GM18907 (cell line): ENCODE measurements around the gene DENND5B.
"Not testable (repeated sequence)": the region's sequence is repeated elsewhere in the genome, so short reads cannot be mapped to it uniquely, and the experiment has no call there.

Experiments
- ATAC-seq: cut with Tn5 transposase; IDR thresholded peaks from one replicate; pipeline ENCODE4 v1.9.1; 2021; ENCODE audit warnings: mild to moderate bottlenecking, moderate library complexity; ENCODE audit not compliant: unreplicated experiment

The DENND5B gene

DNA sequence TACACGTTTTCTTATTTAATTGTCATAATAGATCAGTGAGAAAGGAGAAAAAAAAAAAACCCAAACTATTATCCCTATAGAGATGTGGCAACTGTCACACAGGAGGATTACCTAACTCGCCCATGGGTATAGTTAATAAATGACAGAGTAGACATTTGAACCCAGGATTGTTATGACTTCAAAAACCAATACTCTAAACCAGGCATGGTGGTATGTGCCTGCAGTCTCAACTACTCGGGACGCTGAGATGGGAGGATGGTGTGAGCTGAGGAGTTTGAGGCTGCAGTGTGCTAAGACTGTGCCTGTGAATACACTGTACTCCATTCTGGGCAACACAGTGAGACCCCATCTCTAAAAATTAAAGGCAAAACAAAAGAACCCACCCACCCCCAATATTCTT is 114.5 kb downstream of the DENND5B start:
- no peak for ATAC-seq

DNA sequence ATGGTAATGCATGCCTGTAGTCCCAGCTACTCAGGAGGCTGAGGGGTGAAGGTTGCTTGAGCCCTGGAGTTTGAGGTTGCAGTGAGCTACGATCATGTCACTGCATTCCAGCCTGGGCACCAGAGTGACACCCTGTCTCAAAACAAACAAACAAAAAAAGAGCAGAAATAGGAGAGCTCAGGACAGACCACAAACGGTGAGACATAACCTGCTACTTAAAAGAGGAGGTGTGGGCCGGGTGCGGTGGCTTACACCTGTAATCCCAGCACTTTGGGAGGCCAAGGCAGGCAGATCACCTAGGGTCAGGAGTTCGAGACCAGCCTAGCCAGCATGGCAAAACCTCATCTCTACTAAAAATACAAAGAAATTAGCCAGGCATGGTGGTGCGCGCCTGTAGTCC is 115.3 kb downstream of the DENND5B start:
- not testable (repeated sequence) for ATAC-seq

DNA sequence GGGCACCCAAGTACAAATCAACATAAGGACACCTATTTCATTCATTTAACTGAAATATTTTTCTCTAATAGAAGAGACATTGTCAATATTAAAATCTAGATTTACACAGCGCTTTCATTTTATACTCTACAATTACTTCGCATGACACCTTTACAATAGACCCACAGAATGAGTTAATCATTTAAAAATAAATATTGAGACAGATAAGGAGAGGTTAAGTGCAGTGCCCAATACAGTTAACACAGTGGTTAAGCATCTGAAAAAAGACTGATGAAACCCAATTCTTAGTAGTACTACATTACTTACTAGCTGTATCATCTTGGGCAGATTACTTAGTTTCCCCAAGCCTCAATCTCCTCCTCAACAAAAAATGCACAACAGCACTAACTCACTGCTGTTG is 116.2 kb downstream of the DENND5B start:
- ATAC-seq: no peak

DNA sequence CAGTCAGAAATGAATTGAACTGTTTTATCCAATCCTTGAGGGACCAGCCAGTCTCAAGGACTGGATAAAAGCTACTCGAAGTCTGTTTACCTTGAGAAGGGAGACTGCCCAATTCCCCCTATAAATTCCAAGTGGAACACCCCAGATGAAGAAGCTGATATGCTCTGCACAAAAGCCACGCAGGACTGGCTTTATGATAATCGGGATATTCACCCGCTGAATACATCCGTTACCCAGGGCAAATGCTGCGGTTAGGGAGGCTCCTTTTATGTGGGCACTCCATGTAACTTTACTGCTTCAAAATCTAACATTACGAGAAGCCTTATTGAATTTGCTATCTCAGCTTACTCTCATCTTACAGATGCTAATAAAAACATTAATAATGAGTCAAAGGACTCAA is 119.1 kb downstream of the DENND5B start:
- ATAC-seq: no peak

DNA sequence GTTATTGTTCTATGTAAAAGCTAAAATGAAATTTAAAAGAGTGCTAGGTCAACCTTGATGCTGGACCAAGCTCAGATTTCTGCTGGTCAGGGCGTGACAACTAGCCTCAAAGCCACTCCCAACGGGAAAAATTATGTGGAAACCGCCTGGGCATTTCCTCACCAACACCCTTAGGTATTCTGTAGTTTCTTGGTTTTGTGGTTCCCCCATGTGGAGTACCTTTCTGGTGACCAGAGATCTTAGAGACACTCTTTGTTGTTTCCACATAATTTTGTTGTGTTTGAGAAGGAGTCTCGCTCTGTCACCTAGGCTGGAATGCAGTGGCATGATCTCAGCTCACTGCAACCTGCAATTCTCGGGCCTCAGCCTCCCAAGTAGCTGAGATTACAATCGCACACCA is 119.9 kb downstream of the DENND5B start:
- no peak for ATAC-seq

DNA sequence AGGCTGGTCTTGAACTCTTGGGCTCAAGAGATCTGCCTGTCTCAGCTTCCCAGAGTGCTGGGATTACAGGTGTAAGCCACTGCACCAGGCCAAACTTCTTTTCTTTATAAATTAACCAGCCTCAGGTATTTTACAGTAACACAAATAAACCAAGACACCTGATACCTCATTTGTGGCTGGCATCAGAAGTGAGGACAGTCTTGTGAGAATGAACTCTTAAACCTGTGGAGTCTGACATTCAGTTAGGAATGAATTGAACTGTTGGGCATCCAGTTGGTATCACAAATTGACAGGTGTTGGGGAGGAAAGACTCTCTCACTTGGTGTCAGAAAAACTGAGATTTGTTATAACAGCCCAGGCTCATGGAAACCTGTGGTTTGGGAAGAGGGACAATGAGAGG is 120.5 kb downstream of the DENND5B start:
- no peak for ATAC-seq

DNA sequence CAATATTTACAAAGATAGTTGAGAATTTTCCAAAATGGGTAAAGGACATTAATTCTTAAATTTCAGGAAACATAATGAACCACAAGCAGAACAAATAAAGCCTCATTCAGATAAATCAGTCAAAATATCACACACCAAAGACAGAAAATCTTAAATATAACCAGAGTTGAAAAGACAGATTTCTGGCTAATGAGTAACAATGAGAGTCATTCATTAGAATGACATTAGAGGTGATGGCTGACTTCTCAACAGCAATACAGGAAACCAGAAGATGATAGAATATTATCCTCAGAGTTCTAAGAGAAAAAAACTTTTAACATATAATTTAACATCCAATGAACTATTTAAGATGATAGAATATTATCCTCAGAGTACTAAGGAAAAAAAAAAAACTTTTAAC is 124.2 kb downstream of the DENND5B start:
- ATAC-seq: peak; percentile 60

DNA sequence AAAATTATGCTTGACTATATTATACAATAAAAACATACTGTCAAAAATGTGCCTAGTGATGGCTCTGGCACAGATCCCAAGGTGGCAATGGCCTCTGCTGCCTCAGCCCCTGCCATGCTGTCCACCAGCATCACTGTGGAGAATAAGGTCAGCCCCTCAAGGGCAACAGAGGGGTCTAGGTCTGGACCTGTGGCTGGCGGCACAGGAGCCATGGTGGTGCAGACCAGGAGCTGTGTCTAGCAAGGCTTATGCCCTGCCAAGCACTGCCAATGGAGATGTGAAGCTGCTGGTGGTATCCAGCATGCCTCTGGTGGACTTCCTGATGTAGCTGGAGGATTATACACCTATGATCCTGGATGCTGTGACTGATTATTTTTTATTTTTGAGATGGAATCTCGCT is 125.9 kb downstream of the DENND5B start:
- ATAC-seq: no peak

DNA sequence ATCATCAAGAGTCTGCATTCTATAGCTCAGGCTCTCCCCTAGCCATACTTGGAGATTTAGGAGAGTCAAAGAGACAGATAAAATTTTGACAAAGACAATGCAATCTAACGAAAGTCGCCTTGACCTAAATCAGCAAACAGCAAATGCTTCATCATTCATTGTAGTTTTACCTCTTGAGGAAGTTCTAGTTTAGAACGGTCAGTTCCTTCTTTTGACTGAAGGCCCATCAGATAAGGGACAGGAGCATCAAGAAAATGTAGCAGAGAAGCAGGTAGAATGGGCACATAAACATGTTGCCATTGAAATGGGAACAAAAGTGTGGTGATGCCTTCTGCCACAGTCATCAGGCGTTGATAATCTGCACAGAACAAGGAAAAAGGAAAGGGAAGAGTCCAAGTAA is 130.9 kb downstream of the DENND5B start:
- no peak for ATAC-seq

DNA sequence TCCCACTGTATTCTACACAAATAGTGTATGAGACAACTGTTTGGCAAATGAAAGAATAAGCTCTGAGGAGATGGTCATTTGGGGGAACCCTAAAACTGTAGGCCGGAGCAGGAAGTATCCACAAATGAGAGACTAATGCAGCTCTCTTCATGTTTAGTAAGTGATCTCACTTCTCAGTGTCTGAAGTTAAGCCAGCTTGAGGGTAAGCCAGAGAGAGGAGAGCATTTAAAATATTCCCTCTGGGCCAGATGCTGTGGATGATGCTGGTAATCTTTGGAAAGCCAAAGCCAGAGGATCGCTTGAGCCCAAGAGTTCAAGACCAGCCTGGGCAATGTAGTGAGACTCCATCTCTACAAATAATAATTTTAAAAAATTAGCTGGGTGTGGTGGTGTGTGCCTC is 134.4 kb downstream of the DENND5B start:
- ATAC-seq: no peak

DNA sequence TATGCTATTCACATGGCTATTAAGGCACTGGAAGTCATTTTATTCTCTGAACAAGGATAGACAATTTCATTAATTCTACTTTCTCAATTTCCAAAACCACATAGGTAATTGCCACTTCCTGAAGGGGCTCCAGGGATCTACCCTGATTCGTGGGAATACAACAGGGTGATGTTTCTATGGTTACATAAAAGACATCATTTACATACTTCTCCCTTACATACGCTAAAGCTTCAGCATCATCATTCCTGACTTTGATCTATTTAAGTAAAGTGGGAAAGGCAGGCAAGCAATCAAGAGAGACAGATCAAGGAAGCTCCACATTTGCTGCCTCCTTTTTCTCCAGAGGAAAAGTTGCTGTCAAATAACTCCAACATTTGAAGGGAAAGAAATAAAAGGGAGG is 146.2 kb downstream of the DENND5B start:
- ATAC-seq: no peak

DNA sequence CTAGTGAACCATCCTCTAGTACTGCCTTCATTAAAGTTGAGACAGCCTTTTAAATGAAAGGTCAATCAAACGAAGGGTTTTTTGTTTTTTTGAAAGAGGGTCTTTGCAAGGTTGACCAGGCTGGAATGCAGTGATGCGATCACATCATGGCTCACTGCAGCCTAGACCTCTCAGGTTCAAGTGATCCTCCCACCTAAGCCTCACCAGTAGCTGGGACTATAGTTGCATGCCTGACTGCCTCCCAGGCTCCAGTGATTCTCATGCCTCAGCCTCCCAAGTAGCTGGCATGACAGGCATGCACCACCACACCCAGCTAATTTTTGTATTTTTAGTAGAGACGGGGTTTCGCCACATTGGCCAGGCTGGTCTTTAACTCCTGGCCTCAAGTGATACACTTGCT is 150.3 kb downstream of the DENND5B start:
- no peak for ATAC-seq

DNA sequence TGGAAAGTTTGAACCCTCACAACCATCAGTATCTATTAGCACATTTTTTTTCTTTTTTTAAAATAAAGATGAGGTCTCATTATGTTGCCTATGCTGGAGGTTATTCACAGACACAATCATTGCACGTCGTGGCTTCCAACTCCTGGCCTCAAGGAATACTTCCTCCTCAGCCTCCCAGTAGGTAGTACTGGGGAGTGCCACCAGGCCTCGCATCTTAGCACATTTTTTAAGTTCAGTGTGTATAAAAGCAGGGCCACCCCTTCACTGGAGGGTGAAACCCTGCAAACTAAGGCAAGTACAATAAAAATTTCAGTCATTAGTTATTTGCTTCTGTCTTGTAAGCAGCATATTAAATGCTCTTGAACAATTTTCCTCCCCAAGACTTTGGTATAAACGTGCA is 150.8 kb downstream of the DENND5B start:
- no peak for ATAC-seq

DNA sequence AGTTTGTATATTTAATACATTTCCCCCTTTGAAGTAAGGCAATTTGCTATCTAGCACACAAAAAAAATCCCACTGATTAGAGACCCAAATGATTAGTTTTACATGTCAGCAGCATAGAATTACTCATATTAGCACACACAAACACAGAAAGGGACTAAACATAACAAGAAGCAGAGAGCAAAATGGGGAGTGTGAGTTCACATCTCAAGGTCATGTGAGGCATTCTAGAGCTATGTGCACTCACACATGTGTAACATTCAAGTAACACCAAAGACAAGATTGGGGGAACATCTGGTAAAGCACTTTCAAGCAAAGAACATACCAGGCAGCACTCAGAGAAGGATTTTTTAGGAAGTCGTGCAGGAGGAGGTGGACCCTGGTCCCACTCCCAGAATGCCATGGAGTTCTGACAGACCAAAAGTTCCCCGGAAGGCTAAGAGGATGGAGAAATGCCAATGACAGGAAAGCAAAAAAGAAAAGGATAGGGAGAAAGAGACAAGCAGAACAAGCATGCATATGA is 159.2 kb downstream of the DENND5B start:
- no peak for ATAC-seq

DNA sequence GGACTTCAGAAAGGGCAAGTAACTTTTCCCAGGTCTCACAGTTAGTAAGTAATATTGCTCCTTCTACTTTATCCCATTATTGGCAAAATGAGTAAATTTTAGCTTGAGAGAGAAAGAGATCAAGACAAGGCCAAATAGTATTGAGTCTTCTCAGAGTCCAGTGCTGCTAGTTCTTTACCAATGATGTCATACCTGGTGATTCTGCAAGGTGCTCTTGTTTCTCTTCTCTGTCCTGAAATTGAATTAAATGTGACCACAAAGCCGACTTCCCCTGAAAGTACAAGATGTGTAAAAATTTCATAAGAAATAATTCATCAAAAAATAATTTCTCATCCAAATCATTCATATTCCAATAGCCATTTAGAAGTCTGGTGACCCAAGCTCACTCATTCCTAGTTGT is 167.5 kb downstream of the DENND5B start:
- ATAC-seq: no peak

DNA sequence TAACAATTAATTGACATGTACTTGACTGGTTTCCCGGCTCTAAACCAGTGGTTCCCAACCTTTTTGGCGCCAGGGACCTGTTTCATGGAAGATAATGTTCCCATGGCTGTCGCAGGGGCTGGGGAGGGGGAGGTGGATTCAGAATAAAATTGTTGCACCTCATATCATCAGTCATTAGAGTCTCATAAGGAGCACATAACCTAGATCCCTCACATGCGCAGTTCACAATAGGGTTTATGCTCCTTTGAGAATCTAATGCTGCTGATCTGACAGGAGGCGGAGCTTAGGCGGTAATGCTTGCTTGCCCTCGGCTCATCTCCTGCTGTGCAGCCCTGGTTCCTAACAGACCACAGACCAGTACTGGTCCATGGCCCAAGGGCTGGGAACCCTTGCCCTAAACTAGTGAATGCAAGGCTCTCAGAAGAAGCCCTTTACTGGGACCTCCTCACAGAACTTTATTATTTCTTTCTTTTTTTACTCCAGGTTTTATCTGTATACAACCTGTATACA is 178.6 kb downstream of the DENND5B start:
- ATAC-seq: no peak

DNA sequence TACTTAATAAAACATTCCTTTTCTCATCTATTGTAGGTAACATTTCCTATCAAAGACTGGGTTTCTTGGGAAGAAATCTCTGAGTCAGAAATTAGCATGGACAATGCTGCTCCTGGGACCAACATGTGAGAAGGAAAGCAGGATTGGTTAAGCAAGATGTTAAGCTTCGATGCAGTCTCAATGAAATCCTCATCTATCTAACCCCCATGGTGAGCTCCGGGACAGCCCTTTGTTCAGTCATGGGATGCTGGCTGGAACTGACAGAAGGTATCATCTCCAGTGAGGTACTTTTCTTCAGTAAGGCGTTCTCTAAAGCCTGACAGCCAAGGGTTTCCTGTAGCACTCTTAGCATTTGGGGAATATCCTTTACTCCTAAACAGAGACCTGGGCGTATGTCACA is 182.2 kb downstream of the DENND5B start:
- ATAC-seq: no peak

DNA sequence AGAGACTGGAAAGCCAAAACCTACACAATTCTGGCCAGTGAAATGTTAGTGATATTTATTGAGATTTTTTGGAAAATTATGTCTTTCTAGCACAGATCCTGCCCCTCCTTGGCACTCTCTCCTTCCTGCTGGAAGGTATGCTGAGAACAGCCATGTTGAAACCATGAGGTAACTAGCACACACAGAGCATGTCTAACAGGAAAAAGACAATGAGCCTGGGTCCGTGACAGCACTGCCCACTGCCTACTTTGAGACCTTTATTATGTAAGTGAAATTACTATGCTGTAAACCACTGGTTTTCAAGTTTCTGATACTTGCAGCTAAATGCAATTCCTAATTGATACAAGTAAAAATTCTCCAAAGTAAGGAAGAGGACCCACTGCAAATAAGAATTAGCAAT is 183.4 kb downstream of the DENND5B start:
- ATAC-seq: no peak

DNA sequence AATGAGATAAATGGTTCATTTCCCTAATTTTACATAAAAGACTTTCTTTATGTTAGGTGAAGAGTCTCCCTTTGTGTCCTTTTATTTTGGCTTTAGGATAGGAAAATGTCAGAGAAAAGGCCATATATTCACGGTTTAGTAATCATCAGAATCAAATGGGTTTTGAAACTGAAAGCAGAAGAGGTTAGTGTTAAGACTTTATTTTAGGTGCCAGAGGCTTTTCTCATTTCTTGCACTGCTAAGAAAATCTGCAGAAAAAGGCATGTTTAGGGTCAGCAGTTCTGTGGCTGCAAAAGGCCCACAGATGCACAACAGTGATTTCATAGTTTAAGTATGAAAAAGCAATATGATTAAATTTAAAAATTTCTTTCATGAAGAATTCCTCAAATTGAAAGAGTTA is 184.6 kb downstream of the DENND5B start:
- ATAC-seq: peak; percentile 71

DNA sequence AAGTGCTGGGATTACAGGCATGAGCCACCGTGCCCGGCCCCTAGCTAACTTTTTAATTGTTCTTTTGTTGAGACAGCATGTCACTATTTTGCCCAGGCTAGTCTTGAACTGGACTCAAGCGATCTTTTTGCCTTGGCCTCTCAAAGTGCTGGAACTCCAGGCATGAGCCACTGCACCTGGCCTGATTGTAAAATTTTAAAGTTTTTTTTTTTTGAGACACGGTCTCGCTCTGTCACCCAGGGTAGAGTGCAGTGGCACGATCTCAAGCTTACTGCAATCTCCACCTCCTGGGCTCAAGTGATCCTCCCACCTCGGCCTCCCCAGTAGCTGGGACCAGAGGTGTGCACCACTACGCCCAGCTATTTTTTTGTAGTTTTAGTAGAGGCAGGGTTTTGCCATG is 185.9 kb downstream of the DENND5B start:
- no peak for ATAC-seq

DNA sequence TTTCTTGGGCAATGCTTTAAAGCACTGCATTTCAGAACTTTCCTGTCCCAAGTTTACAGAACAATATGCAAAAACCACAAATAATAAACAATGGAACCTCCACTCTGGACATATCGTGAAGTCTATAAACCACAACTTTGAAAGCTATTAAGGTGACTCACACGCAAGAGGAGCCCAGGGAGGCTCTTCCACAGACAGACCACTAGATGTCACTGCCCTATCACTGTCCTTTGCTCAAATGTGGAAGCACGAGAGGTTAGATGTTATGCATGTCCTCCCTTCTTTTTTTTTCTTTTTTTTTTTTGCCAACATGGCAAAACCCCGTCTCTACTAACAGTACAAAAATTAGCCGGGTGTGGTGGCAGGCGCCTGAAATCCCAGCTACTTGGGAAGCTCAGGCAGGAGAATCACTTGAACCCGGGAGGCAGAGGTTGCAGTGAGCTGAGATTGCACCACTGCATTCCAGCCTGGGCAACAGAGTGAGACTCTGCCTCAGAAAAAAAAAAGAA is 187.8 kb downstream of the DENND5B start:
- peak; percentile 91 for ATAC-seq

DNA sequence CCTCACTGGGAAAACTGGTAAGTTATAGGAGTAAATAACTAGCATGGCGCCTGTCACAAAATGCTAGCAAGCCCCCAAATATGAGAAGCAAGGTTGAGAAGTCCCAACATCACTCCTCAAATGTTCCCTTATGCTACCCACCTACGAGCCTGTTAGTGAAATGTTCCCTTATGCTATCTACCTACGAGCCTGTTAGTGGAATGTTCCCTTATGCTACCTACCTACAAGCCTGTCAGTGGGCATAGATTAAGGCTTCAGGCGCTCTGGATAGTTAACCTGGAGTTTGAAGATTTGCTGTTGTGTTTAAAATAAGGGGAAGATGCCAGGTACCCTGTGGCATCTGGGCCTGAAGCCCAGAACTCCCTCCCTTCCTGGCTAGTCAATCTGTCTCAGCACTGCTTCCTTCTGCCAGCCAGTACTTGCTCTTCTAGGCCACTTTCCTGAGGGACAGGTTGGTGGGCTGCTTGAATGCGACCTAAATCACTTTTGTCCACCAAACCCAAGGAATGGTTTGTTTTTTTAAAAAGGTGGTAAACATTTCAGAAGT is 197.9 kb downstream of the DENND5B start:
- ATAC-seq: no peak

DNA sequence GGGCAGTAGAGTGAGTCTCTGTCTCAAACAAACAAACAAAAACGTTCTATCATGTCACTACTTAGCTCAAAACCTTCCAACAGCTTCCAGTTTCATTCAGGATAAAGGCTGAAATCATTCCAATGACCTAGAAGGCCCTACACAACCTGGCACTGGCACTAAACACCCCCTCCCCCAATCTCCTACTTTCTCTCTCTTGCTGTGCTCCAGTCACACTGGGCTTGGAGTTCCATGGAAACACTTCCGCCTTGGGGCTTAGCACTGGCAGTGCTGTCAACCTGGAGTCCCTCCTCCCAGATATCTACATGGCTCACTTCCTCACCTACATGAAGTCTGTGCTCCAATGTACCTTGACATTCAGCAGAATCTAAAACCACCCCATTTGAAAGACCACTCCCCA is 199.9 kb downstream of the DENND5B start:
- ATAC-seq: no peak
